HG03066 (cell line): ENCODE measurements around the gene ANAPC16.
"Not testable (repeated sequence)": the region's sequence is repeated elsewhere in the genome, so short reads cannot be mapped to it uniquely, and the experiment has no call there.

ENCODE experiments used
- ATAC-seq: cut with Tn5 transposase; IDR thresholded peaks from one replicate; pipeline ENCODE4 v1.9.1; 2021; ENCODE audit warnings: low read depth; ENCODE audit not compliant: unreplicated experiment

ANAPC16 gene

DNA sequence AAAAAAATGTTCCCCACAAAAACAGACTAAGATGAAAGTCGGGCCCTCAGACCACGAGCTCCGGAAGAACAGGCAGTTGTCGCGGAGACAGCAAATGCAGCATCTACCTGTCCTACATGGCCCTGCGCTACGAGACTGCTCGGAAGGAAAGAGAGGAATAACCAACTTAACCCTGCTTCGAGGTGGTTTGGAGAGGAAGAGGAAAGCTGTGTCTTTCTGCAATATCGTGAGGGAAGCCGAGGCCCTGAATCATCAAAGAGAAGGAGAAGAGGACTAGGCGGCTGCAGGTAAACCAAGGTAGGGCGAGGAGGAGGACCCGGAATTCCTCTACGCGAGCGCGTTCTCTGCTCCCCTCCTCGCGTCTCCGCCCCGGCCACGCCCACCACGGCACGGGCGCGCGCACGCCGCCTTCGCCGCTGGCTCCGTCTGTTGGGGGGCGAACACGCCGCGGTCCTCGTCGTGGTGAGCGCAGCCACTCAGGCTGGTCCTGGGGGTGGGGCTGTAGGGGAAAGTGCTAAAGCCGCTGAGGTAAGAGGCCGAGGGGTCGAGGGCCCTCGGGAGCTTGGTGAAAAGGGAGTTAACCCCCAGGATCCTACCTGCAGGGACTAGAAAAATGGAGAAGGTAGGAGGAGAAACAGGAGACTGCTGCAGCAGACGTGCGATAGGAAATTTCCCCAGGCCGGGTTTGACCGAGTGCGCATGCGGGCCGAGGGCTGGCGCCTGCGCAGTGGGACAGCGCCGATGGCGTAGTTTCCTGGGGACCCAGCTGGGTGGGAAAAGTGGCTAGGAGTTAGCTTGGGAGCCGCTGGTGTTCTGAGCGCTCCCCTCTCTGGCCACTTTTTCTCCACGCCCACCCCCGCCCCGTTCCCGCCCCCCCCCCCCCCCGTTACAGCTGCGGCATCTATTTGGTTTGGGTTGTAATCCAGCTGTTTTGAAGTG lies at the start of gene ANAPC16, which contains the start of gene ASCC1:
TSS of gene ANAPC16 (plus strand) at position 402 of the 939 bp plus-strand sequence. CDS start 7,903 bp downstream, outside the sequence.
TSS of gene ASCC1 (minus strand) at position 666 of the 939 bp plus-strand sequence. CDS start 2,978 bp downstream, outside the sequence.
- peak; percentile 88 for ATAC-seq

DNA sequence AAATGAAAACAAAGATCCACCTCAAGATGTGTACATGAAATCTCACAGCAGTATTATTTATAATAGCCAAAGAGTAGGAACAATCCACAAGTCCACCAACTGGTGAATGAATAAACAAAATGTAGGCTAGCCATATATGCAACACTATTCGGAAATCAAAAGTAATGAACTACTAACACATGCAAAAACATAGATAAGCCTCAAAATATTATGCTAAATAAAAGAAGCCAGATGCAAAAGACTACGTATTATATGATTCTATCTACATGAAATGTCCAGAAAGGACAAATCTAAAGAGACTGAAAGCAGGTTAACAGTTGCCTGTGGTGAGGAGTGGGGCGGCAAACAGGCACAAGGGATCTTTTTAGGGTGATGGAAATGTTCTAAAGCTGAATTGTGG lies 48.7 kb upstream of the ANAPC16 start:
- ATAC-seq: no peak

DNA sequence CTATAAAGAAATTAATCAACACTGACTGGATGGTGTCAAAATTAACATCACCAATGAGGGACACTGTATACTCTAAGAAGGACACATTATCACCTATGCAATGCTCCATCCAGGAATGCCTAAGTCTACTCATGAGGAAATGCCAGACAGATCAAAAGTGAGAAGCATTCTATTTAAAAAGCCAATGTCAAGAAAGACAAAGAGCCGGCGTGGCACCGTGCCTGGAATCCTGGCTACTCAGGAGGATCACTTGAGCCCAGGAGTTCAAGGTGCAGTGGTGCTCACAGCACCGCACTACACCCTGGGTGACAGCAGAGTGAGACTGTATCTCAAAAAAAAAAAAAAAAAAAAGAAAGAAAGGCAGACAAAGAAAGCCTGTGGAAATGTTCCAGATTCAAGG lies 45.5 kb upstream of the ANAPC16 start:
- ATAC-seq: no peak

DNA sequence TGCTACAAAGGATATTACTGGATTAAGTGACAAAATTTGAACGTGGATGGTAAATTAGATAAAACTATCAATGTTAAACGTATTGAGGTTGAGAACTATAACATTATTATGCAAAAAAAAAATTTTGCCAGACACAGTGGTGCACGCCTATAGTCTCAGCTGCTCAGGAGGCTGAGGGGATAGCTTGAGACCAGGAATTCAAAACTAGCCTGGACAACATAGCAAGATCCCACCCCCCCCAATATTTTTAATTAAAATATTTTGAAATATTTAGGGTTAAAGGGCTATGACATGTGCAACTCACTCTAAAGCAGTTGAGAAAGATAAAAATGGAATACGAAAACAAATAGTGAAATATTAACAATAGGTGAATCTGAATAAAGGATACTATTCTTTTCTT lies 45.1 kb upstream of the ANAPC16 start:
- no peak for ATAC-seq

DNA sequence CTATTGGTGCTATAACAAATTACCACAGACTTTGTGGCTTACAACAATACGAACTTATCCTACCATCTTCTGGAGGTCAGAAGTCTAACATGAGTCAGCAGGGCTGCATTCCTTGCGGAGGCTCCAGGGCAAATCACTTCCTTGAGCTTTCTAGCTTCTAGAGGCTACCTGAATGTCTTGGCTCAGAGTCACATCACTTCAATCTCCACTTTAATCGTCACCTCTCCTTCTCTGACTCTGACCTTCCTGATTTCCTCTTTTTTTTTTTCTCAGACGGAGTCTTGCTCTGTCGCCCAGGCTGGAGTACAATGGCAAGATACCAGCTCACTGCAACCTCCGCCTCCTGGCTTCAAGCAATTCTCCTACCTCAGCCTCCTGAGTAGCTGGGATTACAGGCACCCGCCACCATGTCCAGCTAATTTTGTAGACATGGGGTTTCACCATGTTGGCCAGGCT lies 44.6 kb upstream of the ANAPC16 start:
- ATAC-seq: no peak

DNA sequence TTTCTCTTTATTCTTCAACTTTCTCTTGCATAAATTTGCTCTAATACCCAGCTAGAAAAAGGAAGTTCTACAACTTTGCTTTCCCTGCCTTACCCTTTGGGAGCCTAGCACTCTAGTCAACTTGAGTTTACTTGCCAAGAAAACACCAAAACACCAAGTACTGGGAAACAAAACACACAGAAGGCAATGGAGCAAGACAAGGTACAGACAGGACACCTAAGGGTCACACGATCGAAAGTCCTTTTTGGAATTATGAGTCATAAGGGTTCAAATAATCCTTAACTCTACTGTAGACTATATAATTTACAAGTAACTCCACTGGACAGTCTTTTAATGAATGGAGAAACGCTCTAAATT lies 42.6 kb upstream of the ANAPC16 start:
- no peak for ATAC-seq

DNA sequence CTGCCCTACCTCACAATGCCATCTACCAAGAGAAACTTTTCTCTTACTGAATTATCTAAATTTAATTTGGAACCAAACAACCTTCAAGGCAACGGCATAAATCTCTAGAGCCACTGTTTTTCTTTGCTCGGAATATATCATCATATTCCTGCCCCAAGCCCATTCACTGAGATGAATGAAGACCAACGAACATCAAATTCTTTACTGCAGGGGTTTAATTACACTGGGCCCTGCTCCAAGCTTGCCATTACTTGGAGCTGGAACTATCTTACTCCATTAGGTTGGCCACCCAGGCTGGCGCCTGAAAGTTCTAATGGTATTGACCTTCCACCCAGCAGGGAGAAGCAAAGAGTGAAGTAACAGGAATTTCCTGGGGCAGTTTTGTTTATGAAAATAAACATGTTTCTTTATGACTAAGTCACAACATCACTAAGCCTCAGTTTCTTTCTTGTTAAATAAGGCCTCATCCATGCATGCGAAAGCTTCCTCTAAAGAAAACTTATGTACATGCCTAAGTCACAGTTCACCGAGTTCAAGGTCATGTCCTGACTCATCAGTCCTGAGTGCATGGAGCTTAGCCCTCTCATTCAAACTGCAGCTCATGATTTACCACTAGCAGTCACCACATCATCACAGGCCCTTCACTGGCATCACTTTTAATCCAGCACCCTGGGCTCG lies 42.1 kb upstream of the ANAPC16 start:
- ATAC-seq: no peak

DNA sequence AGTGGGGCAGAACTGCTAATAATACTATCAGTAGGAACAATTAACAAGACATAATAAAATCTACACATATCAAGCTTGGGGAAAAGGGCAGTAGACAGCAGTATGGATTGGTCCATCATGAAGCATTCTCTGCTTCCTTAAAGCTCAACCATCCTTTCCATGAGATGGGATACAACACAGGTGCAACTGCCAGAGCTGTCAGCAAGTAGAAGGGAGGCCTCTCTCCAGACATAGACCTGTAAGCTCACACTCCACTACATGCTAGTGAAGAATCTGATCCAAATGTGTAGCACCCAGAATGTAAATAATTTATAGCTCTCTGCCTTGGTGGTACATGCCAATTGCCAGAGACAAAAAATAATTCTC lies 41.5 kb upstream of the ANAPC16 start:
- no peak for ATAC-seq

DNA sequence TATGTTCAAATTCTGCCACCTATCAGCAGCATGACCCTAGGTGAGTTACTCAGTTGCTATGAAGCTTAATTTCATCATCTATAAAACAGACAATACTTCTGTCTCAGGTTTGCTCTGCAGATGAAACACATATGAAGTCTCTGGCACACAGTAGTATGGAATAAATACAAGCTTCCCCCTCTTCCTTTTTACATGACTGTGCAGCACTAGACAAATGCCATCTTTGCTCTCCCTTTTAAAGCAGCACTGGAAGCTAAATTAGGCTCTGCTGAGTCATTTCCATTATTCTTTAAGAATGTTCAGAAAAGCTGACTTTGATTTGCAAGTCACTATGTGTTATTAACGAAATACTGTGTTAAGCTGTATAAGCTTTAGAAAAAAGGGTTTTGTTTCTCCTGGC lies 40.7 kb upstream of the ANAPC16 start:
- ATAC-seq: no peak

DNA sequence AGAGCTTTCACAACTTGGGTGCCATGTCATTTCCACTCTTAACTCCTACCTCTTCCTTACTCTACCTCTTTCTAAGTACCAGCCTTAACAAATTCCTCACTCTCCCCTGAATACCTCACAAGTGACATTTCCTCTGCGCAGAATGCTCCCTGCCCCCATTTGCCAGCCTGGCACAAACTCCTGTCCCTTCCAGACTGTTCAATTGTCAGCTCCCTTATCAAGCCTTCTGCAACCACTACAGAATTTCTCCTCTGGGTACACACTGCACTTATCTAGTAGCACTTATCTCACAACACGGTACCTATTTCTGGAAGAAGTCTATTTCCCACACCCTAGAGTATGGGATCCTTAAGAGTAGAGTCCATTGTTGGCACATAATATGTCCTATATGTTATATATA lies 39.1 kb upstream of the ANAPC16 start:
- no peak for ATAC-seq

DNA sequence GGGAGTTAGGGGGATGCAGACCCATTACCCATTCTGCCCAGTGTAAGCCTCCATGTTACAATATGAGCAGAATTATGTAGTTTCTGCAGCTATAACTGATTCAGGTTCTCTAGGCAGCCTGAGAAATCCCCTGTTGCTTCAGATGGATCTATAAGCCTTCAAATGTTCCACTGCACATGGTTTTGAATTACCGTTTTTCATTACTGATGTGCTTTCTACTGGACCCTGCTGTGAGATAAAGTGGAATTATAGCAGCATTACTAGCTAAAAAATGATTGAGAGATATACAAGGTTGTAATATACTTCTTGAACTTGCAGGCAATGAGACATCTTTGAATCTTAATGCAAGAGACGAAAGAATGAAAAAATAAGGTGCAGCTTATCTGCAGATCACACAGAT lies 38.4 kb upstream of the ANAPC16 start:
- ATAC-seq: no peak

DNA sequence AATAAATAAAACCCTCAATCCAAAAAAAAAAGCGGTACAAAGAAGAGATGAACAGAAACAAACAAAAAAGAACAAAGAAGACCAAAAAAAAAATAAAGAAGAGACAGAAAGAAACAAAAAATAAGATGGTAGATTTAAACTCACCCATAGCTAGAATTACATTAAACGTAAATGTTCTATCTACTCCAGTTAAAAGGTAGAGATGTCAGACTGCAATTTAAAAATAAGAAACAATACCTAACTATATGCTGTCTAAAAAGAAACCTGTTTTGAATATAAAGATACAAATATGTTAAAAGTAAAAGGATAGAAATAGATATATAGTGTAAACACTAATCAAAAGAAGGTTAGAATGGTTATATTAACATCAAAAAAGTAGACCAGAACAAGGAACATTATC lies 31.7 kb upstream of the ANAPC16 start:
- no peak for ATAC-seq

DNA sequence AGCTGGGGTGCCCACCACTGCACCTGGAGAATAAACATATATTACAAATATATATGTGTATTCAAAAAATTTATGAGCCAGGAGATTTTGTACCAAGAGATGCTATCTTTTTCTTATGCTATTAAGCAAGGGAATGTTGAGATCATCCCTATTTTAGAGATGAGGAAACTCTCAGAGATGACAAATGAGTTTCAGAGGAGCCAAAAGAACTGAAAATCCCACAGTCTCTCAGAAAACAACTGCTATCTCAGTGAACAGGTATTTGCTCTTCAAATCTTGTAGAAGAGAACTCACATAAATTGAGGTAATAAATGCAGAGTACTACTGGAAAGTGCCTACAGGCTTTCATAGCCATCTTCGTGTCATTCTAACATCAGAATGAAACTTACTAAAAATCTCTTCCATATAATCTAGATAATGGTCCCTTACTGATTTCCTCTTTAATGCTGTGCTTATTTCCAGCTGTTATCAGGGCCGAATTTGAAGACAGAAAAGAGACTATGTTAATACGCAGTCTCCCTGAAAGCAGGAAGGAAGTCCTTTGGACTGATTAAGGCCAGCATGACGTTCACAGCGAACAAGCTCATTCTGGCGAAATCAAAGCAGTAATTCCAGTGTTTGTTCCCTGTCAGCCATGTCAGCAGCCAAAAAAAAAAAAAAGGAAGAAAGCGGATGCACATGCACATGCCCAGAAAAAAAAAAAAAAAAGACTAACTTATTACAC lies 29.4 kb upstream of the ANAPC16 start:
- ATAC-seq: no peak

DNA sequence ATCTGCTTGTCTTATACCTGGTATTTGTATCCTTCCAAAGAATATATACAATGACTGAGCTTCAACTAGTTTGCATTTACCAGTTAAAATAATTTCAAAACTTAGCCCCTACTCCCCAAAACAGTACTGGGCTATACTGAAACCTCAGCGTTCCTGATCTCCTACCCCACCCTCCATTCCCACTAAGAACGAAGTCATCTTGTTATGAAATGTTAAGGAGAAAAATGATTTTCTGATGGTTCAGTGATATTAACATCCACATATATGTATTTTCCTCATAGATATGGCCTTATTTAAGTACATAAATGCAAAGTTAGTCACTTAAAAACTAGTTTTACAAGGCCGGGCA lies 28.9 kb upstream of the ANAPC16 start:
- no peak for ATAC-seq

DNA sequence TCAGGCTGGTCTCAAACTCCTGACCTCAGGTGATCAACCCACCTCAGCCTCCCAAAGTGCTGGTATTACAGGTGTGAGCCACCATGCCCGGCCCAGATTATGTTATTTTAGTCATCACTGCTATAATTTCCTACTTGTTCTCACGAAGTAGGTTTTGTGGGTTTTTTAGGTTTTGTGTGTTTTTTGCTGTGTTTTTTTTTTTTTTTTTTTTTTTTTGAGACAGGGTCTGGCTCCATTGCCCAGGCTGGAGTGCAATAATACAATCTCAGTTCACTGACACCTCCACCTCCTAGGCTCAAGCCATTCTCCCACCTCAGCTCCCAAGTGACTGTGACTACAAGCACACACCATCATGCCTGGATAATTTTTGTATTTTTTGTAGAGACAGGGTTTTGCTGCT lies 20.9 kb upstream of the ANAPC16 start:
- no peak for ATAC-seq

DNA sequence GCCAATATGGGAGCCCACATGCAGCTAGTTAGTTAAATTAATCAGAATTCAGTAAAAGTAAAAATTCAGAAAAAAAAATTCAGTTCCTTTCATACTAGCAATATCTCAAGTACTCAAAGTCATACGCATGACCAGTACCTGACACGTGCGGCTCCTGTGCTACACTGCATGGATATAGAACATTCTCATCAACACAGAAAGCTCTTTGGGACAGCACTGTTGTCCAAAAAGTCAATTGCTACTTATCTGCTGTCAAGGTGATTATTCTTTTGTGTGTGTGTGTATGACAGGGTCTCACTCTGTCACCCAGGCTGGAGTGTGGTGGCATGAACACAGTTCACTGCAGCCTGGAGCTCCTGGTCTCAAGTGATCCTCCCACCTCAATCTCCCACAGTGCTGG lies 14.9 kb upstream of the ANAPC16 start:
- ATAC-seq: no peak

DNA sequence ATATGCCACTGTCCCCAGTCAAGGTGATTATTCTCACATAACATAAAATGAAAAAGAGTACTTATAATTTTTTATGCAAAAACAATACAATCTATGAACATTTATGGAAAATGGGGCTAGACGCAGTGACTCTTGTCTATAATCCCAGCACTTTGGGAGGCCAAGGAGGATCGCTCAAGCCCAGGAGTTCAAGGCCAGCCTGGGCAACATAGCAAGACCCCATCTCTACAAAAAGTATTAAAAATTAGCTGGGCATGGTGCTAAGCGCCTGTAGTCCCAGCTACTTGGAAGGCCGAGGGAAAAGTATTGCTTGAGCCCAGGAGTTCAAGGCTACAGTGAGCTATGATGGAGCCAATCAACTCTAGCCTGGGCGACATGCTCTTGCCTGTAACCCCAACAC lies 14.5 kb upstream of the ANAPC16 start:
- no peak for ATAC-seq

DNA sequence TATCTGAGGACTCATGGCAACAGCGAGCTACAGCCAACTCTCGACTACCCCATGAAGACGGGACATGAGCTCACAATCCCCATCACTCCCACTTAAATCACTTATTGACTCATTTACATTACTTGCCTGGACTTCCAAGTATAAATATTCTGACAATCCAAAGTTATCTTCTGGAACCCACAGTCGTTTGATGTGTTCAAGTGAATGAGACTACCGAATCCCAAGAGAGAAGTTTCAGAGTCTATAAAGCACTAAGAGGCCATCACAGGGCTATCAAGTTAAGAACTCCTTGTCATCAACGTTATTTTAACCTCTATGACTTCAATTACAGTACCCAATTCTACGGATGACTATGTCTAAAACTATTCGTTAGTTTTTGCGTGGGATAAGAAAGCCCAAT lies 11.5 kb upstream of the ANAPC16 start:
- no peak for ATAC-seq

DNA sequence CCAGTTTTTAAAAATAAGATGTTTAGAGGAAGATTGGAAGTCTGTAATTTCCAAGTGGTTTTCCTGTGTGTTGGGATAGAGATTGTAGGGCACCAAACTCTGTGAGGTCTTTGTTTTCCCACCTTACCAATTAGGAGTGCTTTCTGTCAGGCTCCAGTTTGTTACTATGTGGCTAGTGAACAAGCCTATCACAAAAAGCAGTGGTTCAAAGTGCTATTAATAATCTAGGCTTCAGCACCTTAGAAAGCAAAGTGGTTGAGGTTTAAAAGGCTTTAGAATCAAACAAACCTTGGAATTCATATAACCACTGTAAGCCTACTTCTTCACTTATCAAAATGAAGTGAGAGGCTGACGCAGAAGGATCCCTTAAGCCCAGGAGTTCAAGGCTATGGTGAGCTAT lies 11.1 kb upstream of the ANAPC16 start:
- ATAC-seq: no peak

DNA sequence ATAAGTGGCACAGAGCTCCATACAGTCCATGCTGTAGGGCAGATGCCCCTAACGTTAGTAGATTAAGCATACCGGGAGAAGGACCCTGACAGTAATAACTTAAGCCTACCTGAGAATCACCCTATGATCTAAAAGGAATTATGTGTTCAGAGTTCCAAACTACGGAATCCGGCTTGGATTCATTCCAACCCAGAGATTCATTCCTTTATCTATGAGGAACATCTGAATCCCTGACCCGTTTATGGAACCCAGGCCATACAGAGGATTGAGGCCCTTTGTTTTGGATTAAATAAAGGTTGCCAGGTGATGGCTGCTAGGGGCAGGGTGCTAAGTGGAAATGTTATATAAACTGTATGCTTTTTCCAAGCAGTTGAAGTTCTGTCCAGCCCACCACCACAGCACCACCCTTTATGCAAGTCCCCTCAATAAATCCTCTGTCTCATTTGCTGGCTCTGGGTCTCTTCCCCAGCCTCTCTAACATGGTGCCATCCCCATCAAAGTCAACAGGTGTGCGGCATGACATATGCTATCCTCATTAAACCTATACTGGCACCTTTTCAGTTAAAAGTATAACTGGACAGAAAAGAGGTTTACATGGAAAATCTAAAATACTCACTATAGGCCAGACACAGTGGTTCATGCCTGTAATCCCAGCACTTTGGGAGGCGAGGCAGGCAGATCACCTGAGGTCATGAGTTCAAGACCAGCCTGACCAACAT lies 9.1 kb upstream of the ANAPC16 start:
- no peak for ATAC-seq

DNA sequence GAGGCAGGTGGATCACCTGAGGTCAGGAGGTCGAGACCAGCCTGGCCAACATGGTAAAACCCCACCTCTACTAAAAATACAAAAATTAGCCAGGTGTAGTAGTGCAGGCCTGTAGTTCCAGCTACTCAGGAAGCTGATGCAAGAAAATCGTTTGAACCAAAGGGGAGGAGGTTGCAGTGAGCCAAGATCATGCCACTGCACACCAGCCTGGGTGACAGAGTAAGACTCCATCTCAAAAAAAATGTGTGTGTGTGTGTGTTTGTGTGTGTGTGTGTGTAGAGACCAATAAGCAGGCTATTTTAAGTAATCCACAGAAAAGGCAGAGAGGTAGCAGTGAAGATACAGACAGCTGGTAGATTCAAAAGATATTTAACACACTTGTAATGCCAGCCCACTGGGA lies 7.3 kb upstream of the ANAPC16 start:
- ATAC-seq: not testable (repeated sequence)
